Limb (tissue), 2 donors: ENCODE measurements around the gene PIK3R1.
A peak's percentile ranks its signal among the peaks of the same experiment; 100 is the strongest.
"Not testable (repeated sequence)": the region's sequence is repeated elsewhere in the genome, so short reads cannot be mapped to it uniquely, and the experiment has no call there.

Source experiments
- DNase-seq, 2 donors: peaks; one replicate each; pipeline ENCODE4 v3.0.0-alpha.2; 2016; ENCODE audit errors: extremely low spot score in 2 of 2

Gene PIK3R1

DNA sequence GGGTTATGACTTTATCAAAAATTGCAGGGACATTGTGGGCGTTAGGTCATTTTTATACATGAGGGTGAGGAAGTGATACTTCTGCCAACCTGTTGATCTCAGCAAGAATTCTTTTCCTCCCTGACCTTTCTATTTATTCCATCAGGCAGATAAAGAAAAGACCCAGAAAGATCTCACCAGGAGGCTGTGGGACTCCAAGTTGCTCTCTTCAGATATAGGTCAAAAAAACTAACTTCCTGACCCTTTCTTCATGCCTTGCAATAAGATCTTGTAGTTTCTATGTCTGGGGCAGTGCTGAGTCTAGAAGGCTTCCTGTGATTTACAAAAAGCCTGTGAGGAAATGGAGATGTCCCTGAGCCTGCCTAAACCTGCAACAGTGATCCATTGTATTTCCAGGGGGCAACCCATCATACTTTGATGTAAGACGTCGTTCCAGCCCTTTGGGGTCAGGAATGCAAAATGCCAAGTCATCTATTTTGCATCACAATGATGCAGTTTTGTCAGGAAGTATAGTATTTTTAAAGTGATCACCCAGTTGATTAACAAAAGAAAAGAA is 22.0 kb upstream of the PIK3R1 start:
- no peak for DNase-seq

DNA sequence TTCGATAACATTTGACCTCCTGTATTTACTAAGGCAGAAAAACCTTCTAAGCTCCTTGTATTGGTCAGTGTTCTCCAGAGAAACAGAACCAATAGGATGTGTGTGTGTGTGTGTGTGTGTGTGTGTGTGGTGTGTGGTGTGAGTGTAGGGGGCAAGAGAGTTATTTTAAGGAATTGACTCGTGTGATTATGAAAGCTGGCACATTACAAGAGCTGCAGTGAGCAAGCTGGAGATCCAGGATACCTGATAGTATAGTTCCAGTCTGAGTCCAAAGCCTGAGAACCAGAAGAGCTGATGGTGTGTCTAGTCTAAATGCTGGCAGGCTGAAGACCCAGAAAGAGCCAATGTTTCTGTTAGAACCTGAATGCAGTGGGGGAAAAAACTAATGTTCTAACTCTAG is 21.2 kb upstream of the PIK3R1 start:
- no peak for DNase-seq

DNA sequence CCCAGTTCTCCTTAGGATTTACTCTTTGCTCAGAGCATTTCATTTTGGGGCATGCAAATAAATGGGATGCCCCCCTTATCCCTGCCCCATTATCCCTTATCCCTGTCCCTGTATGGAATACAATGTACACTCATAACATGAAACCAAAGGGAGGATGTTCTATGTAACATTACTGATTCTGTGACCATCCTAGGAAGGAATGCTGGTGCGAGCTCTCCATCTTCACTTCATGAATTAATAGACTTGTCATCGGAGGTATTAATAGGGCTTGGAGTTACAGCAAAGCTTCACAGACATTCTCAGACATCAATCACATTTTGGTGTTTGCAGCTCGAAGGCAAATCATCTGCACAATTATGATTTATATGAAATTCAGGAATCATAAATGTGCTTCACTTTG is 20.4 kb upstream of the PIK3R1 start:
- no peak for DNase-seq

DNA sequence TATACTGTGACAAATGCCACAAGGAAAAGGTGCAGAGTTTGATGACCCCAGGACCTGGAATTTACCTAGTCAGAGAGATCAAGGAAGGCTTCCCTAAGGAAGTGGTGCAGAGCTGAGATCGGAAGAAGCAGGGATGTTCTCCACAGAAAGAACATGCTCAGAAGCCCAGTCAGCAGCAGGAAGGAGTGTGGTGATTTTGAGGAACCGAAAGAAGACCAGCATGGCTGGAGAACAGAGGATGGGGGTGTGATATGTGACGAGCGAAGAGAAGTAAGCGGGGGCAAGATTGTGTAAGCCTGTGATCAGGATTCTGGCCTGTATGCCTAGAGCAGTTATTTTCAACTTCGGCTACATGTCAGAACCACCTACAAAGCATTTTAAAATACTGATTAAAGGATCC is 18.7 kb upstream of the PIK3R1 start:
- no peak for DNase-seq

GRCh38 chr5:68200288-68200687 is 15.3 kb upstream of the PIK3R1 start:
- no peak for DNase-seq

GRCh38 chr5:68210654-68211053 is 4.9 kb upstream of the PIK3R1 start:
- DNase-seq, result not testable (repeated sequence)

- no peak for DNase-seq
Observed at GRCh38 chr5:68214482-68215207, 911 bp upstream of the PIK3R1 start.

DNA sequence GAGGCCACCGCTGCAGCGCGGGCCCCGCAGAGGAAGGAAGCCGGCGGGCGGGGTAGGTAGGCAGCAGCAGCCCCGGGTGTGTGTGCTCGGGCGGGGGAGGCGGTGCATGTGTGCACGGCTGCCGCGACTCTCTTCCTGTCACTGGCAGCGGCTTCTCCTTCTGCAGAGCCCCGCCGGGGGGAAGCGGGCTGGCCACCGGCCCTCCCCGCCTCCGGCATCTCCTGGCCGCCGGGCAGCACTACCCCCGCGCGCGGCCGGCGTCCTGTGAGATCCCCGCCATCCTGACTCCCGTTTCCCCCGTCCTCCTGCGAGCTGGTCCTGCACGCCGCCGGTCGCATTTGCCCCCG is 315 bp downstream of the PIK3R1 start:
- no peak for DNase-seq

DNA sequence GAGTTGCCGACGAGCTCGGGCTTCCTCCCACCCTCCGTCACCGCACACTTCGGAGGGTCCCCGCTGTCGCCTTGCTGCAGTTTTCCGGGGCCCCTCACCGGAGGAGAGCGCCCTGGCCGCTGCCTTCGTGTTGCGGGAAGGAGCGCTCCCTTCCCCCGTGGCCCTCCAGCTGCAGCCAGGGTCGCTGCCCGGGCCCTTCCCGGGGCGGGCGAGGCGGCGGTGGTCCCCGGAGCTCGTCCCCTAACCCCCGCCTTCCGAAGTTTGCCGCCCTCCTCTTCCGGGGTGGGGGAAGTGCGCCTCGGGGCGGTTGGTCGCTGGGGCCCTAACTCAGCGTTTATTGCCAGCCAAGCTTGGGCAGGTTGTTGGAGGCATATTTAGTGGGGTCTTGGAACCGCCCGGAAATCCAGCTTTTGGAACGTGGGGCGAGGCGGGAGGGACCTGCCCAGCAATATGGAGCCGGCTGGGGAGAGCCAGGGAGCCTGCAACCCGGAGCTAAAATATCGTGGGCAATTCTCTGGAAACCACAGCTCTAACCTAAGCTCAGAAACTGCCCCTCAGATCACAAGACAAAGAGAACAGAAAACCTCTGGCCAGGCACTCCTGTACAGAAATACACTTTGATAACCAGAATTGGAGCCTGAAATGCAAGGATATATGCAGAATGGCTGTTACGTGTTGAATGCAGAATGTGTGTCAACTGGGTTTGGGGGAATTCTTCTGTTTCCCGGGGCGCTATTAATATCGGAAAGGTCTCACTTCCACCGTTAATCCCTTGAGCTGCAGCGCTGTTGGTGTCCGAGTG is 890 bp downstream of the PIK3R1 start:
- DNase-seq, result peak in 1 of 2 donors; percentile 78

GRCh38 chr5:68217047-68217355 is 1.4 kb downstream of the PIK3R1 start:
- no peak for DNase-seq

GRCh38 chr5:68217528-68217927 is 2.0 kb downstream of the PIK3R1 start:
- no peak for DNase-seq

- DNase-seq, result no peak
Observed at GRCh38 chr5:68219161-68219816, 3.7 kb downstream of the PIK3R1 start.

- no peak for DNase-seq
Observed at GRCh38 chr5:68220260-68220659, 4.7 kb downstream of the PIK3R1 start.

- no peak for DNase-seq
Observed at GRCh38 chr5:68220914-68221313, 5.4 kb downstream of the PIK3R1 start.

- DNase-seq, result no peak
Observed at GRCh38 chr5:68221488-68221887, 5.9 kb downstream of the PIK3R1 start.

DNA sequence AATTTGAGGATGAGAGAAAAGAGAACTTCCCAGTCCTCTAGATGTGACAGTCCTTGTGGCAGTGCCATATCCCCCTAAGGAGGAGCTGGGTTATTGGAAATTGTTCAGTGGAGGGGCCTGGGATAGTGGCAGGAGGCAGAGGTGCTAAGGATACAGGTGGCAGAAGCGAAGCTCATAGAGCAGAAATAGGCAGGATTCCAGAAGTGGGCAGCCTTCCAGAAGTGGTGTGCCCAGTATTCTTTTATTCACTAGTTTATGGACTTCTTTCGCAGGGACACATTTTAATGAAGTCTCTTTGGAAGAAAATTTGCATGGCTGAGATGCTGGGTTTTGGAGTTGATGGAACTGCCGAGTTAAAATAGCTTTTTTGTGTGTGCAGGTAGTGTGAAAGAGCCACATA is 6.8 kb downstream of the PIK3R1 start:
- no peak for DNase-seq

- DNase-seq, result no peak
Observed at GRCh38 chr5:68222824-68223354, 7.3 kb downstream of the PIK3R1 start.

- no peak for DNase-seq
Observed at GRCh38 chr5:68223904-68224303, 8.3 kb downstream of the PIK3R1 start.

GRCh38 chr5:68224509-68225187 is 9.1 kb downstream of the PIK3R1 start:
- no peak for DNase-seq

DNA sequence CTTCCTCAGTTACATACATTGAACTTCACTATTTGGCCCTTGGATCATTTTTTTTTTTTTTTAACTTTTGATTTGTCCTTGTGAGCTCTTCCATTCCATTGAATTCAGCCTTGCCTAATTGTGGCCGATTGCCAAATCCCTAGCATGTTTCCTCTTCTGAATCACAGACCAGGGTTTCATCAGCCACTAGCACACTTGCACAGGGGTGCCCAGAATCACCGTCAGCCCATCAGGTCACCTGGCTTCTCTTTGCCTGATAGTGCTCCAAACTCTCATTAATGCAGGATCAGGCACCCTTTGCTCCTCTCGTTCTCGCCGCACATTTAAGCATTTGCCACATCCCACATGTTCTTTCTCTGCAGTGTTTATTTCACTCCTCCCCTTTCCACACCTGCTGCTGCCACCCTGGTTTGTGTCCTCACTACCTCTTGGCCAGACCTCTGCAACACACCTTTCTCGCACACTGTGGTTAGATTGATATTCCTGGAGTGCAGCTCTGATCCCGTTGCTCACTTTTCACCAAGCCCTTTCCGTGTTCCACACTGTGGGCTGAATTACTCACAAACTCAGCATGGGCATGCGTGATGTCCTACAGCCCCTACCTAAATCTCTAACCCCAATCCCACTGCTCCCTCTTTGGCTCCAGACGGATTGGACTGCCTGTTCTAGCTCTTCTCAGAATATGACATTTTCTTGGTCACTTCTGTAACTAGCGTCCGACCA is 9.8 kb downstream of the PIK3R1 start:
- no peak for DNase-seq
